HCT116 (cell line): Measurements from ENCODE around the gene PPP6C. TPM values are rescaled to one million over a fixed set of nuclear protein-coding genes. Genes with fewer than 3 reads are reported as not detected.

Experiments
- ATAC-seq: fragments of 200-7000 bp; cut with Tn5 transposase; 2 replicates; pipeline ENCODE4 v1.9.1; 2020; ENCODE audit warnings: mild to moderate bottlenecking, moderate library complexity
- BruUV-seq: library from RNA; stranded (reverse); fragments of 400-500 nt; replicated peaks from 2 replicates; lab custom pipeline; 2021; lab: Mats Ljungman, UMichigan
- CTCF ChIA-PET: fragments of 300-600 bp; sonication (Branson Sonifier 250); formaldehyde crosslinking; loops from one replicate; lab custom pipeline; 2021; ENCODE audit warnings: antibody characterized with exemption; lab: Charles Lee
- POLR2A ChIA-PET: fragments of 300-600, 350-600 bp; sonication (Branson Sonifier 250); formaldehyde crosslinking; loops from one replicate; lab custom pipeline; 2021; ENCODE audit warnings: antibody characterized with exemption; lab: Charles Lee
- RAD21 ChIA-PET, 2 experiments: fragments of 300-600 bp; sonication (Branson Sonifier 250); formaldehyde crosslinking; loops; one replicate each; lab custom pipeline; 2023; ENCODE audit warnings: low total read pairs in 2 of 2; ENCODE audit not compliant: uncharacterized antibody in 2 of 2, unreplicated experiment in 2 of 2, low non-redundant PET in 1 of 2; lab: Charles Lee
- DNase-seq: peaks from one replicate; pipeline ENCODE4 v3.0.0-alpha.2; 2010; ENCODE audit warnings: low read depth, low spot score
- H2AFZ ChIP-seq: fragments of 200-600 bp; shearing (Covaris generic), sonication (generic); 2 replicates; pipeline ENCODE4 v1.6.1; 2017; ENCODE audit warnings: low read depth, mixed run types, mixed read lengths, antibody characterized with exemption, low read length; ENCODE audit not compliant: poor library complexity, severe bottlenecking
- H3K27ac ChIP-seq: 2 replicates; pipeline ENCODE4 v1.5.1; 2012; ENCODE audit warnings: low read depth, low read length
- H3K27me3 ChIP-seq: fragments of 200-600 bp; sonication (generic); 2 replicates; pipeline ENCODE4 v1.6.1; 2016; ENCODE audit warnings: mixed run types, low read length, mixed read lengths; ENCODE audit not compliant: insufficient read depth
- H3K36me3 ChIP-seq, 2 experiments: fragments of 200-500 bp in 1 of 2; fragments of 200-600 bp in 1 of 2; sonication (Bioruptor generic) in 1 of 2; sonication (generic) in 1 of 2; 2 replicates each; pipeline versions ENCODE4 v1.5.1 to v1.6.1; 2014 to 2016; ENCODE audit warnings: low read length in 2 of 2, inconsistent platforms in 1 of 2, mixed read lengths in 1 of 2, mixed run types in 1 of 2; ENCODE audit not compliant: insufficient read depth in 2 of 2, control insufficient read depth in 1 of 2
- H3K4me1 ChIP-seq, 2 experiments: fragments of 200-600 bp in 1 of 2; sonication (generic) in 1 of 2; 2 replicates each; pipeline versions ENCODE4 v1.5.1 to v1.6.1; 2012 to 2017; ENCODE audit warnings: low read length in 2 of 2, inconsistent platforms in 1 of 2, mild to moderate bottlenecking in 1 of 2, mixed read lengths in 1 of 2, mixed run types in 1 of 2, moderate library complexity in 1 of 2; ENCODE audit not compliant: insufficient read depth in 2 of 2, control insufficient read depth in 1 of 2
- H3K4me2 ChIP-seq: fragments of 200-600 bp; sonication (generic); 2 replicates; pipeline ENCODE4 v1.6.1; 2017; ENCODE audit warnings: mixed run types, low read length, mixed read lengths
- H3K4me3 ChIP-seq, 2 experiments: fragments of 200-600 bp in 1 of 2; sonication (generic) in 1 of 2; replicated peaks in 1 of 2; 2 replicates each; pipeline ENCODE4 v1.5.1; 2011 to 2016; ENCODE audit warnings: low read length in 2 of 2, control low read depth in 1 of 2, low read depth in 1 of 2, mild to moderate bottlenecking in 1 of 2, mixed read lengths in 1 of 2, mixed run types in 1 of 2
- H3K79me2 ChIP-seq: fragments of 200-600 bp; sonication (generic); 2 replicates; pipeline ENCODE4 v1.6.1; 2017; ENCODE audit warnings: mild to moderate bottlenecking, mixed run types, low read length, moderate library complexity, mixed read lengths; ENCODE audit not compliant: insufficient read depth
- H3K9ac ChIP-seq: fragments of 200-600 bp; sonication (generic); 2 replicates; pipeline ENCODE4 v1.6.1; 2016; ENCODE audit warnings: low read length, mixed read lengths
- H3K9me2 ChIP-seq: fragments of 200-600 bp; sonication (generic), shearing (Covaris generic); 2 replicates; pipeline ENCODE4 v1.6.1; 2017; ENCODE audit warnings: mixed run types, mild to moderate bottlenecking, moderate library complexity; ENCODE audit not compliant: insufficient read depth
- H3K9me3 ChIP-seq, 2 experiments: fragments of 200-500 bp in 1 of 2; fragments of 200-600 bp in 1 of 2; sonication (Bioruptor generic) in 1 of 2; sonication (generic) in 1 of 2; 2 replicates each; pipeline ENCODE4 v1.6.1; 2014 to 2017; ENCODE audit warnings: low read length in 2 of 2, mixed read lengths in 2 of 2, inconsistent platforms in 1 of 2, low read depth in 1 of 2, mild to moderate bottlenecking in 1 of 2, mixed run types in 1 of 2, moderate library complexity in 1 of 2; ENCODE audit not compliant: control insufficient read depth in 1 of 2, insufficient read depth in 1 of 2
- H4K20me1 ChIP-seq: fragments of 200-600 bp; sonication (generic), shearing (Covaris generic); 2 replicates; pipeline ENCODE4 v1.6.1; 2017; ENCODE audit warnings: mixed run types, mild to moderate bottlenecking, moderate library complexity; ENCODE audit not compliant: insufficient read depth
- CBX3 ChIP-seq: IDR thresholded peaks from 2 replicates; pipeline ENCODE4 v1.6.1; 2012; ENCODE audit warnings: low read depth
- CEBPB ChIP-seq: IDR thresholded peaks from 2 replicates; pipeline ENCODE4 v1.6.1; 2012; ENCODE audit warnings: low read depth
- ELF1 ChIP-seq: IDR thresholded peaks from 2 replicates; pipeline ENCODE4 v1.6.1; 2012; ENCODE audit warnings: low read depth, borderline replicate concordance
- EZH2phosphoT487 ChIP-seq: fragments of 200-600 bp; IDR thresholded peaks from 2 replicates; pipeline ENCODE4 v1.6.1; 2018; ENCODE audit warnings: antibody characterized with exemption, borderline replicate concordance
- POLR2A ChIP-seq: IDR thresholded peaks from 2 replicates; pipeline ENCODE4 v1.7.0; 2011; ENCODE audit warnings: borderline replicate concordance; ENCODE audit not compliant: insufficient read depth, insufficient read length; ENCODE audit errors: extremely low read depth
- RAD21 ChIP-seq: IDR thresholded peaks from 2 replicates; pipeline ENCODE4 v1.6.1; 2012; ENCODE audit warnings: low read depth, mild to moderate bottlenecking
- TCF7L2 ChIP-seq: IDR thresholded peaks from 2 replicates; pipeline ENCODE4 v1.7.0; 2011; ENCODE audit warnings: borderline replicate concordance, inconsistent platforms; ENCODE audit not compliant: insufficient read depth, insufficient read length; ENCODE audit errors: extremely low read depth
- intact Hi-C: fragments of 100-400 bp; cut with micrococcal nuclease; formaldehyde crosslinking; loops from 2 replicates; pipeline ENCODE4 v1.10.0; 2022
- total RNA-seq: library from RNA; stranded (reverse); gene quantifications from one replicate; pipeline ENCODE4 v1.2.1, GENCODE V29; 2021; ENCODE audit not compliant: unreplicated experiment
- TF ChIP-seq, protein P1 (sequence below): IDR thresholded peaks from 2 replicates; pipeline ENCODE4 v1.6.1; 2011; ENCODE audit warnings: mild to moderate bottlenecking, low read length, moderate library complexity; ENCODE audit not compliant: insufficient replicate concordance; ENCODE audit errors: extremely low read depth
- TF ChIP-seq, protein P2 (sequence below): IDR thresholded peaks from 2 replicates; pipeline ENCODE4 v1.6.1; 2012

The PPP6C gene
- total RNA-seq, 1 experiment from 2014 or later: 35.4 TPM

DNA sequence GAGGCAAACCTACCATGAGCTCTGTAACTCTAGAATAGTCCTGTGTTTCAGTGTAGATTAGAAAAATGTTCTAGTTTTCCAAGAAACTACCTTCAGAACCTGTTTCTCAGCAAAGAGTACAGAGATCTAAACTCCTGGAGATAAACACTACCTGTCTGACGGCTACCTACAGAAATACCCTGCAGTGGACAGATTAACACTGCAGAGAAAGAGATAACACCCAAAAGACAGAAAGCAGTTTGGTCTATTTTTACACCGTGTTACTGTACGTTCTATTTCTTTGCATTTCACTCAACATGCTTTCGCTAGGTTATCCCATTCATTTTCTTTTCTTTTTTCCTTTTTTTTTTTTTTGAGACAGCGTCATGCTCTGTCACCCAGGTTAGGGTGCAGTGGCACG lies 57.8 kb downstream of the PPP6C start:
- no TSS peak for BruUV-seq
- Histone ChIP-seq H3K27me3 (no peaks in the 10 kb centered on the region), H4K20me1 (no peaks in the 10 kb centered on the region), H3K9me3 (no peaks in the 10 kb centered on the region), H3K4me3 (no peak overlapping the region), H2AFZ (no peak overlapping the region), H3K36me3 (no peaks in the 10 kb centered on the region), H3K4me2 (no peak overlapping the region), H3K9me2 (no peaks in the 10 kb centered on the region), H3K9ac (no peak overlapping the region), H3K4me1 (no peaks in the 10 kb centered on the region), H3K79me2 (peaks cover 16% of the 10 kb centered on the region; the same call in 1 of the 2 replicates), H3K27ac (no peak overlapping the region)
- intact Hi-C loops: no loop called here
- ATAC-seq (no peak), DNase-seq (no peak)
- ChIA-PET RAD21 (no interaction called here), POLR2A (interaction anchor here (1.1 kb wide), 1 partner anchor 10 kb away, joined by 3 read pairs; no protein-coding TSS in a partner anchor), CTCF (no interaction called here)
- TF ChIP-seq TCF7L2: no peak
- TF ChIP-seq, protein P1, sequence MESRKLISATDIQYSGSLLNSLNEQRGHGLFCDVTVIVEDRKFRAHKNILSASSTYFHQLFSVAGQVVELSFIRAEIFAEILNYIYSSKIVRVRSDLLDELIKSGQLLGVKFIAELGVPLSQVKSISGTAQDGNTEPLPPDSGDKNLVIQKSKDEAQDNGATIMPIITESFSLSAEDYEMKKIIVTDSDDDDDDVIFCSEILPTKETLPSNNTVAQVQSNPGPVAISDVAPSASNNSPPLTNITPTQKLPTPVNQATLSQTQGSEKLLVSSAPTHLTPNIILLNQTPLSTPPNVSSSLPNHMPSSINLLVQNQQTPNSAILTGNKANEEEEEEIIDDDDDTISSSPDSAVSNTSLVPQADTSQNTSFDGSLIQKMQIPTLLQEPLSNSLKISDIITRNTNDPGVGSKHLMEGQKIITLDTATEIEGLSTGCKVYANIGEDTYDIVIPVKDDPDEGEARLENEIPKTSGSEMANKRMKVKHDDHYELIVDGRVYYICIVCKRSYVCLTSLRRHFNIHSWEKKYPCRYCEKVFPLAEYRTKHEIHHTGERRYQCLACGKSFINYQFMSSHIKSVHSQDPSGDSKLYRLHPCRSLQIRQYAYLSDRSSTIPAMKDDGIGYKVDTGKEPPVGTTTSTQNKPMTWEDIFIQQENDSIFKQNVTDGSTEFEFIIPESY: no peak
- no peak for TF ChIP-seq EZH2phosphoT487
- TF ChIP-seq ELF1: no peak
- TF ChIP-seq, protein P2, sequence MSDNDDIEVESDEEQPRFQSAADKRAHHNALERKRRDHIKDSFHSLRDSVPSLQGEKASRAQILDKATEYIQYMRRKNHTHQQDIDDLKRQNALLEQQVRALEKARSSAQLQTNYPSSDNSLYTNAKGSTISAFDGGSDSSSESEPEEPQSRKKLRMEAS: no peak
- no peak for TF ChIP-seq POLR2A
- TF ChIP-seq CEBPB: no peak
- TF ChIP-seq CBX3: no peak
- TF ChIP-seq RAD21: no peak
